Lower leg skin (tissue), 3 donors: ENCODE results near the gene SP110.

Experiments
- POLR2A ChIP-seq, 2 donors: fragments of 450-650 bp; IDR thresholded peaks; one replicate each; pipeline ENCODE4 v1.6.1; 2016 to 2017; ENCODE audit warnings: antibody characterized with exemption in 2 of 2, mild to moderate bottlenecking in 1 of 2, moderate library complexity in 1 of 2
- TF ChIP-seq, protein P1 (sequence below), 3 donors: fragments of 450-650 bp; IDR thresholded peaks; one replicate each; pipeline ENCODE4 v1.5.1; 2016; ENCODE audit warnings: antibody characterized with exemption in 3 of 3, mild to moderate bottlenecking in 3 of 3, moderate library complexity in 2 of 3

DNA sequence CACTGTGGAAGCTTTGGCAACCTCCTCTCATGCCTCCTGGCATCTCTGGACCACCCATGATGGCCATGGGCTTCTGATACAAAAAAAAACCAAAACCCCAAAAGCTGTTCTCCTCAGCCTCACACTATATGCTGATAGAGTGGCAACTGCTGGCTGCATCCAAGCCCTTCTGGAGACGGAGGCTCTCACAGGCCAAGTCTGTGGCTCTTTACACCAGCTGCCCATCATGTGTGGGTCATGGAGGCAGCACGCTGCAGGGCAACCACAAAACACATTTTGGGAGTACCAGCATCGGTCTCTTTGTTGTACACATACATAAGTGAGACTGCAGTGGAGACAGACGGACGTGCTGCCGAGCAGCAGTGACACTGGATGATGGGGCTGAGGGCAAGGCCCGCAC, 45.3 kb downstream of the SP110 start:
- TF ChIP-seq, protein P1, sequence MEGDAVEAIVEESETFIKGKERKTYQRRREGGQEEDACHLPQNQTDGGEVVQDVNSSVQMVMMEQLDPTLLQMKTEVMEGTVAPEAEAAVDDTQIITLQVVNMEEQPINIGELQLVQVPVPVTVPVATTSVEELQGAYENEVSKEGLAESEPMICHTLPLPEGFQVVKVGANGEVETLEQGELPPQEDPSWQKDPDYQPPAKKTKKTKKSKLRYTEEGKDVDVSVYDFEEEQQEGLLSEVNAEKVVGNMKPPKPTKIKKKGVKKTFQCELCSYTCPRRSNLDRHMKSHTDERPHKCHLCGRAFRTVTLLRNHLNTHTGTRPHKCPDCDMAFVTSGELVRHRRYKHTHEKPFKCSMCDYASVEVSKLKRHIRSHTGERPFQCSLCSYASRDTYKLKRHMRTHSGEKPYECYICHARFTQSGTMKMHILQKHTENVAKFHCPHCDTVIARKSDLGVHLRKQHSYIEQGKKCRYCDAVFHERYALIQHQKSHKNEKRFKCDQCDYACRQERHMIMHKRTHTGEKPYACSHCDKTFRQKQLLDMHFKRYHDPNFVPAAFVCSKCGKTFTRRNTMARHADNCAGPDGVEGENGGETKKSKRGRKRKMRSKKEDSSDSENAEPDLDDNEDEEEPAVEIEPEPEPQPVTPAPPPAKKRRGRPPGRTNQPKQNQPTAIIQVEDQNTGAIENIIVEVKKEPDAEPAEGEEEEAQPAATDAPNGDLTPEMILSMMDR (IDR thresholded peaks at IDR 0.05), result no peak
- no peak for TF ChIP-seq POLR2A (IDR thresholded peaks at IDR 0.05)
